ENCODE results near the gene SEPSECS. TPM values are rescaled to one million over a fixed set of nuclear protein-coding genes. Genes with fewer than 3 reads are reported as not detected.

The SEPSECS gene
- total RNA-seq, 1 experiment from 2014 or later, result 10.6 TPM

- ChIA-PET CTCF (no interaction called here), POLR2A (no interaction called here), RAD21 (ENCODE audit: low non-redundant PET in 1 of 2, low total read pairs in 2 of 2, uncharacterized antibody in 2 of 2, unreplicated experiment in 2 of 2) (no interaction called here)
- no TSS peak for BruUV-seq (replicated peaks)
- no peaks in the 10 kb centered on the region for H3K36me3 ChIP-seq (ENCODE audit: control insufficient read depth in 1 of 2, insufficient read depth in 2 of 2, low read length in 2 of 2)
- H3K79me2 ChIP-seq (ENCODE audit: insufficient read depth, low read length), result no peaks in the 10 kb centered on the region
- TF ChIP-seq RAD21 (IDR thresholded peaks at IDR 0.05; ENCODE audit: low read depth) (no peak), CBX3 (IDR thresholded peaks at IDR 0.05; ENCODE audit: low read depth) (no peak), EGR1 (IDR thresholded peaks at IDR 0.05; ENCODE audit: low read depth) (no peak), TCF7L2 (IDR thresholded peaks at IDR 0.05; ENCODE audit: borderline replicate concordance, extremely low read depth, insufficient read depth, insufficient read length) (no peak), POLR2AphosphoS5 (IDR thresholded peaks at IDR 0.05; ENCODE audit: low read depth, low read length) (no peak), ZNF274 (IDR thresholded peaks at IDR 0.05; ENCODE audit: low read depth, low read length) (no peak), CEBPB (IDR thresholded peaks at IDR 0.05; ENCODE audit: low read depth) (no peak), ZBTB33 (IDR thresholded peaks at IDR 0.05; ENCODE audit: extremely low read depth, insufficient replicate concordance, low read length) (no peak), SRF (IDR thresholded peaks at IDR 0.05; ENCODE audit: low read depth) (no peak), POLR2A (IDR thresholded peaks at IDR 0.05; ENCODE audit: borderline replicate concordance, extremely low read depth, insufficient read depth, insufficient read length) (no peak), FOSL1 (IDR thresholded peaks at IDR 0.05; ENCODE audit: low read depth) (no peak), ZFX (IDR thresholded peaks at IDR 0.05) (no peak), YY1 (IDR thresholded peaks at IDR 0.05; ENCODE audit: extremely low read depth, insufficient replicate concordance, low read depth, low read length) (no peak)
- TF ChIP-seq, protein P1, sequence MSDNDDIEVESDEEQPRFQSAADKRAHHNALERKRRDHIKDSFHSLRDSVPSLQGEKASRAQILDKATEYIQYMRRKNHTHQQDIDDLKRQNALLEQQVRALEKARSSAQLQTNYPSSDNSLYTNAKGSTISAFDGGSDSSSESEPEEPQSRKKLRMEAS (IDR thresholded peaks at IDR 0.05), result no peak
- TF ChIP-seq, protein P2, sequence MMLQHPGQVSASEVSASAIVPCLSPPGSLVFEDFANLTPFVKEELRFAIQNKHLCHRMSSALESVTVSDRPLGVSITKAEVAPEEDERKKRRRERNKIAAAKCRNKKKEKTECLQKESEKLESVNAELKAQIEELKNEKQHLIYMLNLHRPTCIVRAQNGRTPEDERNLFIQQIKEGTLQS (IDR thresholded peaks at IDR 0.05), result no peak
- no peaks in the 10 kb centered on the region for H3K9me2 ChIP-seq (ENCODE audit: insufficient read depth)
- intact Hi-C loops (cut with micrococcal nuclease), result no loop called here
- H3K9ac ChIP-seq (ENCODE audit: low read length), result no peak overlapping the region
- DNase-seq (ENCODE audit: low read depth, low spot score) (no peak), ATAC-seq (no peak)
- no peaks in the 10 kb centered on the region for H4K20me1 ChIP-seq (ENCODE audit: insufficient read depth)
- H3K4me1 ChIP-seq (ENCODE audit: control insufficient read depth in 1 of 2, insufficient read depth in 2 of 2, low read length in 2 of 2), result no peaks in the 10 kb centered on the region
- no peak overlapping the region for H3K4me3 ChIP-seq (replicated peaks in 1 of 2; ENCODE audit: low read depth in 1 of 2, low read length in 2 of 2)
- H3K4me2 ChIP-seq (ENCODE audit: low read length), result no peak overlapping the region
- peaks cover 3% of the 10 kb centered on the region; the same call in 1 of the 2 replicates for H3K27me3 ChIP-seq (ENCODE audit: insufficient read depth, low read length)
- no peak overlapping the region for H3K27ac ChIP-seq (ENCODE audit: low read depth, low read length)
- no peak overlapping the region for H2AFZ ChIP-seq (ENCODE audit: low read depth, low read length, poor library complexity, severe bottlenecking)
- no peaks in the 10 kb centered on the region; a peak in 1 of 4 replicates for H3K9me3 ChIP-seq (ENCODE audit: control insufficient read depth in 1 of 2, insufficient read depth in 1 of 2, low read depth in 1 of 2, low read length in 2 of 2)
Observed at GRCh38 chr4:25088093-25088952, 71.9 kb downstream of the SEPSECS start.

Measured in HCT116 (cell line).